ENCODE results near the gene IGSF9B.

- TF ChIP-seq EZH2phosphoT487 (IDR thresholded peaks at IDR 0.05; ENCODE audit: insufficient read depth, low read depth) = no peak
- TF ChIP-seq EZH2 (IDR thresholded peaks at IDR 0.05; ENCODE audit: insufficient read depth, poor library complexity, severe bottlenecking) = no peak
Measured at GRCh38 chr11:133916784-133917440, 39.9 kb downstream of the IGSF9B start.
